GM03348 (cell line): ENCODE results near the gene VAC14.

Source experiments
- DNase-seq: peaks from one replicate; pipeline ENCODE4 v3.0.0; 2012; ENCODE audit warnings: low spot score

VAC14 gene

GRCh38 chr16:70786020-70786755, 14.8 kb downstream of the VAC14 start:
- no peak for DNase-seq

- DNase-seq, result no peak
Observed at GRCh38 chr16:70784692-70785555, 16.0 kb downstream of the VAC14 start.

DNA sequence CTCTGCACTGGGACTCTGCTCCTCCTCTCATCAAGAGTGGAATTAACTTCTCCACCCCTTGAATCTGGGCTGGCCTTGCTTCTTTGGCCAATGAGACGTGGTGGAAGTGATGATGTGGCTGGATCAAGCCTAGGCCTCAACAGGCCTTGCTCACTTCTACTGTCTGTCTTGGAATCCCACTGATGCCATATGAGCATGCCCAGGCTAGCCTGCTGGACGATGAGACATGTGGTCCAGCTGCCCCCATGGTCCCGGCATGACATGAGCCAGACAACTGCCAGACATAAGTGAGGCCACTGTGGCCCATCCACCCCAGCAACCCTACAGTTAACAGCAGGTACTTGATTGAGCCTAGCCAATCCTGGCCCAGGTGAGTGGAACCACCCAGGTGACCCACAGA, 18.7 kb downstream of the VAC14 start:
- no peak for DNase-seq

DNA sequence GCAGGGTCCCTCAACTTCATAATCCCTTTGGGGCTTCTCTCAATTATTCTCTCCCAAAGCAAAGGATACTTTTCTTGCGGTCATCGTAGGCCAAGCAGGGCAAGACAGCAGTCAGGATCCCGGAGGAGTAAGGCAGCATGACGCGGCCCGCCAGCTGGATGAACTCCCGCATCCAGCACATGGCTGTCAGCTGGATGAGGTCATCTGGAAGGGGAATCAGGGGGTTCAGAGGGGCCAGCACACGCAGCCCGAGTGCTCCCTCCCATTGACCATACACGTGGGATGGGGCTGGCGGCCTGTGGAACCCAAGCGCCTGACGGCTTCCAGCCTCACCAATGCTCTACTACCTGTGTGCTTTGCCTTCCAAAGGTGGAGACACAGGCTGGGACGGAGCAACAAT, 19.2 kb downstream of the VAC14 start:
- no peak for DNase-seq

- DNase-seq, result no peak
Observed at GRCh38 chr16:70780546-70780945, 20.4 kb downstream of the VAC14 start.

DNA sequence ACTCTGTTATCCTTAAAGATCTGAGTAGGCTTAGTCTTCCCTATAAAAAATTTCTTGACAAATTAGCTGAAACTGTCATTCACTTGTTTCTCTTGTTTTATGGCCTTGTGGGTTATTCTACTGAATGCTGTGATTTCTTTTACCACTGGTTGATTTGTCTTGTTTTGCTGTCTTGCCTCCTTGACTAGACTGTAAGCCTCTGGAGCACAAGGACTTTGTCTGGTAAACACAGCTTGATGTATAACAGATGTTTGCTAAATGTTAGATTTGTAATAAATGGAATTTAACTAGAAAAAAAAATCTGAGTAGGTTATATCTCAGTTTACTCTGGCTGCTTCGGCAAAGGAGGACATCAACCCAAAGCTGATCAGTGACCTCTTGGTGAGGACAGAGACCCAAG, 21.6 kb downstream of the VAC14 start:
- no peak for DNase-seq

DNA sequence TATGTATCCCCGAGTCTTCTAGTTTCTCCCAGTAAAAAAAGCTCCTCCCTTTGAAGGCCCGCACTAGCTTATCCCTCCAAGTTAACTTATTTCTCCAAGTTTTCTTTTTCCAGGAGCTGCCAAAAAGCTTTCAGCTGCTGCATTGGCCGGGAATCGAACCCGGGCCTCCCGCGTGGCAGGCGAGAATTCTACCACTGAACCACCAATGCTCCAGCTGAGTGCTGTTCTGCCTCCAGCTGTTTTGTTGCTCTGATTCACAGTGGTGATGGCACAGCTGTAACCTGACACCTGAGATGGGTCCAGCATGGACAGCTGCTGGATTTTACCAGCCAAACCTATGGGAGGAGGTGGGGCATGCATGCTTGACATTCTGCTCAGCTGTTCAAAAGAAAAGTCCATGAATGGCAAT, 22.1 kb downstream of the VAC14 start:
- DNase-seq, result peak; percentile 89

GRCh38 chr16:70777973-70778406, 23.0 kb downstream of the VAC14 start:
- no peak for DNase-seq

- no peak for DNase-seq
Observed at GRCh38 chr16:70777496-70777895, 23.5 kb downstream of the VAC14 start.

DNA sequence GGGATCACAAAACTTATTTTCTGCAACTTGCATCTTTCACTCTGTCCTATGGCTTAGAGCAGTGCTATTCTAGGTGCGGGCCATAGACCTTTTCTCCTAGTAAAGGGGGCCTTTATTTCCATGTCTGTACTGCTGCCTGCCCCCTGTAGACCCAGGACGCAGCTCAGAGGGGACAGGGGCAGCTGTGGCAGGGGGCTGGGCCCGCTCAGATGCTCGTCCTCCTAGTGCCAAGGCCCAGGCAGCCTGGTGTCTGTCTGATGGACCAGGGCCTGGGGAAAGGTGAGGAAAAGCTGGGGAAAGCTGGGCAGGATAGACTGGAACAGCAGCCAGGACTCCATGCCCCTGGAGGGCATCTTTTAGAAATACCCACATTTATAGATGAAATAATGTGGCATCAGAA, 25.6 kb downstream of the VAC14 start:
- no peak for DNase-seq

DNA sequence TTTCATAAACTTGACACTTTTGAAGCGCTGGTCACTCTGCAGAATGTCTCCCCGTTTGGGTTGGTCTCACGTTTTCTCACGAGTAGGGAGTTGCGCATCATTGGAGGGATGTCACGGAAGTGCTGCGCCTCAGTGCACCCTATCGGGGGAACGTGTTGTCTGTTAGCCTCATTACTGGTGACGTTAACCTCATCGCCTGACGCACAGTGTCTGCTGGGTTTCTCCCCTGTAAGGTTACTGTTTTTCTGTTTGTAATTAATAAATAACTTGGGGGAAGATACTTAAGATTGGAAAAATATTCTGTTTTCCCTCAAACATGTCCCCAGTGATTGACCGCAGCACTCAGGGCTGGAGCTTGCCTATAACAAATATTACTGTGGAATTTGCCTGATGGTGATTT, 26.7 kb downstream of the VAC14 start:
- no peak for DNase-seq

DNA sequence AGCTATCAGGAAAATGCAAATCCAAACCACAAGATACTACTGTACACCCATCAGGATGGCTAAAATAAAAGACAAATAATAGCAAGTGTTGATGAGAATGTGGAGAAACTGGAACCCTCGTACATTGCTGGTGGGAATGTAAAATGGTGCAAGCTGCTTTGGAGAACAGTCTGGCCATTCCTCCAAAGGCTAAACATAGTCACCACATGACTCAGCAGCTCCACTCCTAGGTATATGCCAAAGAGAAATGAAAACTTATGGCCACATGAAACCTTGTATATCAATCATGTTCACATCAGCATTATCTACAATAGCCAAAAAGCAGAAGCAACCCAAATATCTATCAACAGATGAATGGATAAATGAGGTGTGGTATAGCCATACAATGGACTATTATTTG, 28.5 kb downstream of the VAC14 start:
- DNase-seq, result no peak

- DNase-seq, result peak; percentile 81
Observed at GRCh38 chr16:70770626-70771552, 30.1 kb downstream of the VAC14 start.

- DNase-seq, result no peak
Observed at GRCh38 chr16:70770291-70770625, 30.7 kb downstream of the VAC14 start.

GRCh38 chr16:70769761-70770160, 31.2 kb downstream of the VAC14 start:
- DNase-seq, result no peak

GRCh38 chr16:70769131-70769530, 31.8 kb downstream of the VAC14 start:
- no peak for DNase-seq

GRCh38 chr16:70768203-70768580, 32.8 kb downstream of the VAC14 start:
- DNase-seq, result peak; percentile 51

DNA sequence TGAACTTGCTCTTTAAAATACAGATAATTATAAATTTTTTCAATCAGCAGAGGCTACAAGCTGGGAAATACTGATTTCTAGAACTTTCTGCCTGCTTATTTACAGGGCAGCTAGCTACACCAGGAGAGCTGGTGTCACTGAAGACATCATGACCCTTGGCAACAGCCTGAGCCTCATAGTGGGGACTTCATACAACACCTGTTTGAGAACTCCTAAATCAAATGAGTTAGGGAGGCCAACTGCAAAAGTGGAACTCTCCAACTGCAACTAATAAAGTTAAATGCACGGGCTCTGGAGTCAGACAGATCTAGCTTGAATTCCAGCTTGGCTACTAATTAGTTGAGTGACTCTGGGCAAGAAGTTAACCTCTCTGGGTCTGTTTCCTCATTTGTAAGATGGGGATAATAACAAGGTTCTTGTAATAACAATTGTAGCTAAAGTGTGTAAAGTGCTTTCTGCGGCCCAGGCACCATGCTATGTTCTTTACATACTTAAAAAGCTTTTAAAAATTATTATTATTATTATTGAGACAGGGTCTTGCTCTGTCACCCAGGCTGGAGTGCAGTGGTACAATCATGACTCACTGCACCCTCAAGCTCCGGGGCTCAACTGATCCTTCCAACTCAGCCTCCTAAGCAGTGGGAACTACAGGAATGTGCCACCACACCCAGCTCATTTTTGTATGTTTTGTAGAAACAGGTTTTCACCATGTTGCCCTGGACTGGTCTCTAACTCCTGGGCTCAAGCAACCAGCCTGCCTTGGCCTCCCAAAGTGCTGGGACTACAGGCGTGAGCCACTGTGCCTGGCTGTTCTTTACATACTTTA, 33.4 kb downstream of the VAC14 start:
- DNase-seq, result no peak

DNA sequence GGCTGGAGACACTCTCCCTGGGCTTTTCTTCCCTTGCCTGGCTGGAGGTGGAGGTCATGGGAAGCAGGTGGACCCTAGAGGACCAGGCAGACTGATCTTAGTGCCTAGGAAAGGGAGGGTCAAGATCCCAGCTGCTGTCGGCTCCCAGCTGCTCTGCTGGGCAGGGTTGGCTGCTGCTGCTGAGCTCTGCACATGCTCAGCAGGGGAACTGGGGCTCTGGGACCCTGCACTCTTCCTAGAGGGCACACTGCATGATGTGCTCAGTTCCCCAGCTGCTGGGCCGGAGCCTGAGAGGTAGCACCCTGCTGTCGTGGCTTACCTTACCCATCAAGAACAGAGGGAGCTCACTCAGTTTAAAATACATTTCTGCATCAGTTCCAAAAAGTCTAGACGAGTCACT, 34.3 kb downstream of the VAC14 start:
- no peak for DNase-seq

DNA sequence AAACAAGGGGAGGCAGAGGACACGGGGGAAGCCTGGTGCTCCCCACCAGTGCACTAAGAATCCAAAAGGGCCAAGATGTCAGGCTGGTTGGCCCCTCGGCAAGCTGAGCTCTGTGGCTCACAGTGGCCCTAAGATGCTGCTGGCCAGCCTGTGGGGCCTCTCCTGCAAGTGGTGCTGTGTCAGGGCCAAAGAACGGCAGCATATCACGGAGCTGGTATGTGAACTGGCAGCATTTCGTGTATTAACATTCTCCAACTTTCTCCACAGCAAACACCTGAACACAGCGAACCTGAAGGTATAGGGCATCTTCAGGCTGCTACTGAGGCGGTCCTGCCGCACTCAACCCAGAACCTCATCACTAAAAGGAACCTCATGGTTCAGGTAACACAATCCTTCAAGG, 34.8 kb downstream of the VAC14 start:
- no peak for DNase-seq

- DNase-seq, result no peak
Observed at GRCh38 chr16:70765491-70765890, 35.5 kb downstream of the VAC14 start.

DNA sequence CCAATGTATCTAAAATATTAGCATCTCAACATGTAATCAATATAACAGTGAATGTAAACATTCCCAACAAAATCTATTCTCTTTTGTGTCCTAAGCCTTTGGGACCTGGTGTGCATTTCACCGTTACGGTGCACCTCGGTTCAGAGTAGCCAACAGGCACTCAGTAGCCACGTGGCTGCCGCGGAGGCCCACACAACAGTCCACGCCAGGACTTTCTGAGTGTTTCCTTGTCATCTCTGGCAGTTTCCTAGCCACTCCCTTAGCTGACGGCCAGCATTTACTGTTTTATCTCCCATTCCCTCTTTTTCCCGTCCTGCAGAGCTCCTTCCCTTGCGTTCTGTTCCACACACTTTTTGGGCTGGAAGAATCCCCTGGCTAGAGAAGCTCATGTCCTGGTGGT, 36.3 kb downstream of the VAC14 start:
- no peak for DNase-seq
